ENCODE measurements around the gene PIGK. TPM values are rescaled to one million over a fixed set of nuclear protein-coding genes. Genes with fewer than 3 reads are reported as not detected.

Gene PIGK
- total and polyA plus RNA-seq, 3 donors from 2014 or later = 11.4 to 20.7 (median 17.4) TPM

DNA sequence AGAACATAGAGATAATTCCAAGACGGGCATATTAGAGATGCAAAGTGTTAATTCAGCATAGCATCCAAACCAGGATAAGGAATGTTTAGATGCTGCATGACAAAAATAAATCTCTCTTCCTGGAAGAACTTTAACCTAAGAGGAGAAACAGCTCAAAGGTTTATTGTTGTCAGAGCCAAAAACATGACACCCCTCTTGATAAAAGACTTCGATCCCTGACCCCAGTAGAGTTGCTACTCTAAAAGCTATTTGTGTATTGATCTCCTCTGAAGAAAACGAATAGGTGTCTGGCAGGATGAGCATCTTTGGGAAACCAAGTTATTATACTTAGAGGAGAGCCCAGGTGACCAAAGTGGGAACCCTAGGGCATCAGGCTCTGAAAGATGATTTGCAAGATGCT is 158.1 kb downstream of the PIGK start:
- no peak overlapping the region for H3K4me3 ChIP-seq
- H3K4me1 ChIP-seq = no peaks in the 10 kb centered on the region
- 83 to 87% methylated on average over 3 of the region's 3 CpGs for WGBS, 2 donors
- no peaks in the 10 kb centered on the region for H3K27me3 ChIP-seq
- H3K27ac ChIP-seq = no peak overlapping the region
- intact Hi-C loops (cut with DNase I; ENCODE audit: low total_unique reads) = no loop called here
- no peaks in the 10 kb centered on the region for H3K36me3 ChIP-seq (ENCODE audit: low read depth, missing control alignments)
- no peak for DNase-seq
- TF ChIP-seq, protein P1, sequence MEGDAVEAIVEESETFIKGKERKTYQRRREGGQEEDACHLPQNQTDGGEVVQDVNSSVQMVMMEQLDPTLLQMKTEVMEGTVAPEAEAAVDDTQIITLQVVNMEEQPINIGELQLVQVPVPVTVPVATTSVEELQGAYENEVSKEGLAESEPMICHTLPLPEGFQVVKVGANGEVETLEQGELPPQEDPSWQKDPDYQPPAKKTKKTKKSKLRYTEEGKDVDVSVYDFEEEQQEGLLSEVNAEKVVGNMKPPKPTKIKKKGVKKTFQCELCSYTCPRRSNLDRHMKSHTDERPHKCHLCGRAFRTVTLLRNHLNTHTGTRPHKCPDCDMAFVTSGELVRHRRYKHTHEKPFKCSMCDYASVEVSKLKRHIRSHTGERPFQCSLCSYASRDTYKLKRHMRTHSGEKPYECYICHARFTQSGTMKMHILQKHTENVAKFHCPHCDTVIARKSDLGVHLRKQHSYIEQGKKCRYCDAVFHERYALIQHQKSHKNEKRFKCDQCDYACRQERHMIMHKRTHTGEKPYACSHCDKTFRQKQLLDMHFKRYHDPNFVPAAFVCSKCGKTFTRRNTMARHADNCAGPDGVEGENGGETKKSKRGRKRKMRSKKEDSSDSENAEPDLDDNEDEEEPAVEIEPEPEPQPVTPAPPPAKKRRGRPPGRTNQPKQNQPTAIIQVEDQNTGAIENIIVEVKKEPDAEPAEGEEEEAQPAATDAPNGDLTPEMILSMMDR (IDR thresholded peaks at IDR 0.05) = no peak
- no peak for TF ChIP-seq POLR2A (IDR thresholded peaks at IDR 0.05)
- H3K9me3 ChIP-seq = no peaks in the 10 kb centered on the region

DNA sequence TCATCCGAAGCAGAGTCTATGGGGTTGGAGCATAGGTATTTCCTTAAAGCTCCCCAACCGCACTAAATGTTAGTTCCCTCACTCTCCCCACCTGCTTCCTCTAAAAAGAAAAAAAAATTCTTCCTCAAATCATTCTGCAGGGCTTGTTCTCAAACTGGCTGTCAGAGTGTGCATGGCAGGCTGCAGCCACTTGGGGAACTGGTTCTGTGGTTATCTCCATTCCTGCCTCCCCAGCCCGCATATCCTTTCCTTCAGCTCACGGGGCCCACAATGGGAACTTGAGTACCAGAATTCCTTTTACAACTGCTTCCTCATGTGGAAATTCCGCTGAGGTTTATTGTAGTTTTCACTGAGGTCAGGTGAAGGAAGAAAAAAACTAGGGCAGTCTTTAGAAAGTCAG is 159.2 kb downstream of the PIGK start:
- TF ChIP-seq POLR2A (IDR thresholded peaks at IDR 0.05) = no peak
- H3K4me3 ChIP-seq = no peak overlapping the region
- H3K27me3 ChIP-seq = no peaks in the 10 kb centered on the region
- H3K27ac ChIP-seq = no peak overlapping the region
- no peaks in the 10 kb centered on the region for H3K4me1 ChIP-seq
- DNase-seq = no peak
- intact Hi-C loops (cut with DNase I; ENCODE audit: low total_unique reads) = no loop called here
- H3K36me3 ChIP-seq (ENCODE audit: low read depth, missing control alignments) = no peaks in the 10 kb centered on the region
- no peaks in the 10 kb centered on the region for H3K9me3 ChIP-seq
- 68 to 81% methylated on average over 5 of the region's 5 CpGs for WGBS, 2 donors

DNA sequence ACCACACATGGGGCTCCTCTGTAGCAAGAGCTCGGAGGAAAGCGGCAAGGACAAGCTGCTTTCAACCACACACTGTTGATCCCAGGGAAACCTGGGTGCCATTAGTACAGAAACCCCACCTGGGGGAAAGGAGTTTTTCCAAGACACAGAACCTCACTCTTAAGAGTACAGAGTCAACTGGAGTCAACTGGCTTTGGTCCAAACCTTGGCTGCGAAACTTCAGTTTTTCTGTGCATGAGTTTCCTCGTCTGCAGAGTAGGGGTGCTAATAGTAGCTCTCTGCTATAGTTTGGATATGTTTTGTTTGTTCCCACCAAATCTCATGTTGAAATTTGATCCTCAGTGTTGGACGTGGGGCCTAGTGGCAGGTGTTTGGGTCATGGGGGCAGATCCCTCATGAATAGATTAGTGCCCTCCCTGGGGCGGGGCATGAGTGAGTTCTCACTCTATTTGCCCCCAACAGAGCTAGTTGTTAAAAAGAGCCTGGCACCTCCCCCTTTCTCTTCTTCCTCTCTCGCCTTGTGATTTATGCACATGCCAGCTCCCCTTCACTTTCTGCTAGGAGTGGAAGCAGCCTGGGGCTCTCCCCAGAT is 161.1 kb downstream of the PIGK start:
- intact Hi-C loops (cut with DNase I; ENCODE audit: low total_unique reads) = no loop called here
- no peak overlapping the region for H3K27ac ChIP-seq
- 79 to 84% methylated on average over 7 of the region's 7 CpGs for WGBS, 2 donors
- H3K4me1 ChIP-seq = no peaks in the 10 kb centered on the region
- H3K9me3 ChIP-seq = no peaks in the 10 kb centered on the region
- no peaks in the 10 kb centered on the region for H3K27me3 ChIP-seq
- TF ChIP-seq, protein P1 (IDR thresholded peaks at IDR 0.05) = no peak
- TF ChIP-seq POLR2A (IDR thresholded peaks at IDR 0.05) = no peak
- H3K36me3 ChIP-seq (ENCODE audit: low read depth, missing control alignments) = no peaks in the 10 kb centered on the region
- H3K4me3 ChIP-seq = no peak overlapping the region
- no peak for DNase-seq

DNA sequence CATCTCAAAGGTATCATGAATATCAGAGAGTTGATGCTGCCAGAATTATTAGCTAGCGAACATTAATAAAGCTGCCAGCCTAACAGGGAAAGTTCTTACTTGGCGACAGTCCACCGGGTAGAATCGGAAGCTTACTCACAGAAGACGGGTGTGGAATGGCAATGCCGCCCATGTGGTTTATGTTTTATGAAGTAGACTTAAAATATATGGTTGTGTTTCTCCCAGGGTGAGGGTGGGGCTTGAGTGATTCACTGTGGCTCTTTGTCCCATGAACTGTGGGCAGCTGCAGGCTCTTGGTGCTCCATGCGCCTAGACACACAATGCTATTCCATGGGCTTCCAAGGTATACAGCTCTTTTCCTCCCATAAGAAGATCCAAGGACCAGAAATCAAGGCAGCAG is 162.7 kb downstream of the PIGK start:
- Histone ChIP-seq H3K4me1 (no peaks in the 10 kb centered on the region), H3K9me3 (no peaks in the 10 kb centered on the region), H3K27me3 (no peaks in the 10 kb centered on the region), H3K27ac (no peak overlapping the region), H3K4me3 (no peak overlapping the region), H3K36me3 (ENCODE audit: low read depth, missing control alignments) (no peaks in the 10 kb centered on the region)
- 94% methylated on average over 7 of the region's 7 CpGs for WGBS, 2 donors
- DNase-seq = no peak
- intact Hi-C loops (cut with DNase I; ENCODE audit: low total_unique reads) = no loop called here
- TF ChIP-seq, protein P1 (IDR thresholded peaks at IDR 0.05) = no peak
- TF ChIP-seq POLR2A (IDR thresholded peaks at IDR 0.05) = no peak

DNA sequence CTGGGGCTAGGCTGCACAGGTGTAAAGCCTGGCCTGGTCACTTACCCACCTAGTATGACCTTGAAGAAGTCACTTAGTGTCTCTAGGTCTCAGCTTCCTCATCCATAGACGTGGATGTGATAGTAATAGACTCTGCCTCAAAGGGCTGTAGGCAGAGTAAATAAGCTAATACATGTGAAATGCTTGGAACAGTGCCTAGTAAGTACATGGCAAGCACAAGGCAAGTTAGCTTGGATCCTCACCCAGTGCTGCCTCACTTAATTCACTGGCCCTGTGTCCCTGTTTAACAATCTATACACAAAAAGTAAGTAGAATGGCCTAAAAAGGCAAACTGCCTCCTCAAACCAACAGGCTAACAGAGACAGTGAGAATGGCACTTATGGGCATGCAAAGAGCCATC is 167.8 kb downstream of the PIGK start:
- no peaks in the 10 kb centered on the region for H3K9me3 ChIP-seq
- WGBS, 2 donors = 44 to 56% methylated on average over 1 of the region's 1 CpG
- H3K27ac ChIP-seq = no peak overlapping the region
- H3K36me3 ChIP-seq (ENCODE audit: low read depth, missing control alignments) = no peaks in the 10 kb centered on the region
- H3K4me1 ChIP-seq = no peaks in the 10 kb centered on the region
- TF ChIP-seq, protein P1 (IDR thresholded peaks at IDR 0.05) = no peak
- no peak for TF ChIP-seq POLR2A (IDR thresholded peaks at IDR 0.05)
- intact Hi-C loops (cut with DNase I; ENCODE audit: low total_unique reads) = no loop called here
- no peaks in the 10 kb centered on the region for H3K27me3 ChIP-seq
- DNase-seq = no peak
- H3K4me3 ChIP-seq = no peak overlapping the region
